ENCODE measurements around the gene SMG7.

The SMG7 gene

DNA sequence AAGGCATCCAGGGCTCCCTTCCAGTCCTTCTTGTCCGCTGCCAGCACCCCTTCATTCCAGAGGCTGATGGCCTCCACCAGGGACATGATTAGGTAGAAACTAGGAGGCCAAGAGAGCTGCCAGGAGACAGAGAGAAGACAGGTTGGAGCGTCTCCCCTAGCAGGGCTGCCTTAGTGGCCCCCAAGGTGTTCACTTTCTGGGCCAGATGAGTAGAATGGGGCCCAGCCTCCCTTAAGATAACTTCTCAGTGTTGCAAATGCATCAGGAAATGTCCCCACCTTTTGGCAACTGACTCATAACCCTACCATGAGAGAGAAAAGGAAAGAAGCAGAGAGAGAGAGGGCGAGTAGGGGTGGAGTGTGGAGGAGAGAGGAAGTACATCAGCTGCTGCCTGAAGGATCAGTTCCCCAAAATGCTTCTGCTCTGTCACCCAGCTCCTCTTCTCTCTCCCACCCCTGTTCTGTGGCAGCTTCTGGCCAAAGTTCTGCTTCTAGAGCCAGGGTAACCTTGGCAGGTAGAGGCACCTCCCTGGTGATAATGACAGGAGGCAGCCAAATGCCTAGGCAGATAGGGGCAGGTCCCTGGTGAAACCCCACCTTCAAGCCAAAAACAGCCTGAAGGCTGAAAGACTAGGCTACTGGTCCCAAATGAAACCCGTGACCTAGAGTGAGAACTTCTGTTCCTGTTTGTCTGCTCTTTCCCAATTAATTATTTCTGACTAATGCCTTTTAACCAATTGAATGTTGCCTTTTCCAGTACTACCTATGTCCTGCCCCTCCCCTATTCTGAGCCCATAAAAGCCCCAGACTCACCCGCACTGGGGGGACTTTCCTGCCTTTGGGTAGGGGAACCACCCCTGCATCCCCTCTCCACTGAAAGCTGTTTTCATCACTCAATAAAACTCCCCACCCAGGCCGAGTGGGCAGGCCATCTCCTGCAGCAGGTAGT, 118.2 kb downstream of the SMG7 start, which contains the start of gene NCF2:
Gene NCF2 (minus strand): TSS at position 216 of the 948 bp plus-strand sequence. CDS start 130 bp downstream, at position 86.
- Histone ChIP-seq H3K27me3 (replicated peaks; ENCODE audit: control insufficient read depth, insufficient read depth, low read length) (no peaks in the 10 kb centered on the region), H3K4me3 (replicated peaks; ENCODE audit: low read depth, low read length) (peak within 1 kb of the TSS; percentile 72), H3K36me3 (ENCODE audit: control insufficient read depth, insufficient read depth, low read length) (peaks cover 7% of the 10 kb centered on the region)
- peak; percentile 86 for DNase-seq (ENCODE audit: extremely low read depth, insufficient read length)
- TF ChIP-seq, protein P1, sequence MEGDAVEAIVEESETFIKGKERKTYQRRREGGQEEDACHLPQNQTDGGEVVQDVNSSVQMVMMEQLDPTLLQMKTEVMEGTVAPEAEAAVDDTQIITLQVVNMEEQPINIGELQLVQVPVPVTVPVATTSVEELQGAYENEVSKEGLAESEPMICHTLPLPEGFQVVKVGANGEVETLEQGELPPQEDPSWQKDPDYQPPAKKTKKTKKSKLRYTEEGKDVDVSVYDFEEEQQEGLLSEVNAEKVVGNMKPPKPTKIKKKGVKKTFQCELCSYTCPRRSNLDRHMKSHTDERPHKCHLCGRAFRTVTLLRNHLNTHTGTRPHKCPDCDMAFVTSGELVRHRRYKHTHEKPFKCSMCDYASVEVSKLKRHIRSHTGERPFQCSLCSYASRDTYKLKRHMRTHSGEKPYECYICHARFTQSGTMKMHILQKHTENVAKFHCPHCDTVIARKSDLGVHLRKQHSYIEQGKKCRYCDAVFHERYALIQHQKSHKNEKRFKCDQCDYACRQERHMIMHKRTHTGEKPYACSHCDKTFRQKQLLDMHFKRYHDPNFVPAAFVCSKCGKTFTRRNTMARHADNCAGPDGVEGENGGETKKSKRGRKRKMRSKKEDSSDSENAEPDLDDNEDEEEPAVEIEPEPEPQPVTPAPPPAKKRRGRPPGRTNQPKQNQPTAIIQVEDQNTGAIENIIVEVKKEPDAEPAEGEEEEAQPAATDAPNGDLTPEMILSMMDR (IDR thresholded peaks at IDR 0.05; ENCODE audit: insufficient read depth, low read length, poor library complexity, severe bottlenecking): no peak

DNA sequence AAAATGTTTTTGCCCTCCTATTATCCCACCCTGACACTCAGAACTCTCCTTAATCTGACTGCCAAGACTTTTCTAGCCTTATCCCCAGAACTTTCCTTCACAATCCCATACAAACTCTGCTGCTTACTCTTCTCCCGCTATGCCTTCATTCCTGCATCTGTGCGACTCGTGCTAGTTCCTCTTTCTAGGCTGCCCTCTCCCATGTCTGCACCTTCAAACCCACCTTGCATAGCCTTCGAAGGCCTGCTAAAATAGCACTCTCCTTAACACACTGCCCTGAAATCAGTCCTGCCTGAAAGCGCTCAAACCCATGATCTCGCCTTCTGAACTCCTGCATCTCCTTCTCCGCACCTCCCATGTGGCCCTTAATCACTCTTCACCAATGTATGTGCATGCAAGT, 120.4 kb downstream of the SMG7 start:
- TF ChIP-seq, protein P1 (IDR thresholded peaks at IDR 0.05; ENCODE audit: insufficient read depth, low read length, poor library complexity, severe bottlenecking): no peak

GRCh38 chr1:183593356-183593755, 121.1 kb downstream of the SMG7 start:
- TF ChIP-seq, protein P1 (IDR thresholded peaks at IDR 0.05; ENCODE audit: insufficient read depth, low read length, poor library complexity, severe bottlenecking): no peak
- Histone ChIP-seq H3K36me3 (ENCODE audit: control insufficient read depth, insufficient read depth, low read length) (no peaks in the 10 kb centered on the region), H3K4me3 (replicated peaks; ENCODE audit: low read depth, low read length) (no peak overlapping the region), H3K27me3 (replicated peaks; ENCODE audit: control insufficient read depth, insufficient read depth, low read length) (no peaks in the 10 kb centered on the region)
- peak; percentile 63 for DNase-seq (ENCODE audit: extremely low read depth, insufficient read length)

More for the DNA sequence above, 120.4 kb downstream of the SMG7 start:
- Histone ChIP-seq H3K27me3 (replicated peaks; ENCODE audit: control insufficient read depth, insufficient read depth, low read length) (no peaks in the 10 kb centered on the region), H3K36me3 (ENCODE audit: control insufficient read depth, insufficient read depth, low read length) (no peaks in the 10 kb centered on the region), H3K4me3 (replicated peaks; ENCODE audit: low read depth, low read length) (no peak overlapping the region)
- no peak for DNase-seq (ENCODE audit: extremely low read depth, insufficient read length)

DNA sequence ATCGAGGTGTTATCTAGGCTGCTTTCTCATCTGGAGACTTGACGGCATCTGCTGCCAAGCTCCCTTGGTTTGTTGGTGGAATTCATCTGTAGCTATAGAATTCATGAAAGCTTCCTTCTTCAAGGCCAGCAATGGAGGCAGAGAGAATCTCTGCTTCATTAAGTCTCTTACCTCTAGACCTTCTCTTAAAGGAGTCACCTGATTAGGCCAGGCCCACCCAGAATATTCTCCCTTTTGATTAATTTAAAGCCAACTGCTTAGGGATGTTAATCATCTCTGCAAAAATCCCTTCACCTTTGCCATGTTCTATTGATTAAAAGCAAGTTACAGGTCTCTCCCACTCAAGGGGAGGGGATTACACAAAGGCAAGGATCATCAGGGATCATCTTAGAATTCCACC, 123.2 kb downstream of the SMG7 start:
- no peak overlapping the region for H3K4me3 ChIP-seq (replicated peaks; ENCODE audit: low read depth, low read length)
- DNase-seq (ENCODE audit: extremely low read depth, insufficient read length): no peak
- H3K36me3 ChIP-seq (ENCODE audit: control insufficient read depth, insufficient read depth, low read length): no peaks in the 10 kb centered on the region
- TF ChIP-seq, protein P1 (IDR thresholded peaks at IDR 0.05; ENCODE audit: insufficient read depth, low read length, poor library complexity, severe bottlenecking): no peak
- no peaks in the 10 kb centered on the region for H3K27me3 ChIP-seq (replicated peaks; ENCODE audit: control insufficient read depth, insufficient read depth, low read length)

DNA sequence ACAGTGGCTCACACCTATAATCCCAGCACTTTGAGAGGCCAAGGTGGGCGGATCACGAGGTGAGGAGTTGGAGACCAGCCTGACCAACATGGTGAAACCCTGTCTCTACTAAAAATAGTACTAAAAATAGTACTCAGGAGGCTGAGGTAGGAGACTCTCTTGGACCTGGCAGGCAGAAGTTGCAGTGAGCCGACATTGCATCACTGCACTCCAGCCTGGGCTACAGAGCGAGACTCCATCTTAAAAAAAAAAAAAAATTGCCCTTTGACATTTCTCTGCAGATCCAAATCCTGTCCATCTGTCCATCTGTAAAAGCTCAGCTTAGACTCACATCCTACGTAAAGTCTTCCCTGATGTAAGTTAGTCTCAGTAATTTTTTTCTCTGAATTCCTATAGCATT, 124.2 kb downstream of the SMG7 start:
- Histone ChIP-seq H3K36me3 (ENCODE audit: control insufficient read depth, insufficient read depth, low read length) (no peaks in the 10 kb centered on the region), H3K27me3 (replicated peaks; ENCODE audit: control insufficient read depth, insufficient read depth, low read length) (no peaks in the 10 kb centered on the region), H3K4me3 (replicated peaks; ENCODE audit: low read depth, low read length) (no peak overlapping the region)
- TF ChIP-seq, protein P1 (IDR thresholded peaks at IDR 0.05; ENCODE audit: insufficient read depth, low read length, poor library complexity, severe bottlenecking): no peak
- no peak for DNase-seq (ENCODE audit: extremely low read depth, insufficient read length)
